ENCODE measurements around the gene SCUBE3.

Gene SCUBE3

GRCh38 chr6:35192301-35192860 is 21.4 kb upstream of the SCUBE3 start:
- TF ChIP-seq TCF12 (IDR thresholded peaks at IDR 0.05; ENCODE audit: low read depth) (no peak), EP300 (IDR thresholded peaks at IDR 0.05; ENCODE audit: borderline replicate concordance) (no peak), TEAD4 (IDR thresholded peaks at IDR 0.05) (no peak), USF1 (IDR thresholded peaks at IDR 0.05) (no peak), RAD21 (IDR thresholded peaks at IDR 0.05; ENCODE audit: low read depth) (no peak), EGR1 (IDR thresholded peaks at IDR 0.05) (no peak), ZBTB7A (IDR thresholded peaks at IDR 0.05; ENCODE audit: low read depth) (no peak), FOXM1 (IDR thresholded peaks at IDR 0.05; ENCODE audit: borderline replicate concordance, low read depth) (no peak)

- TF ChIP-seq NFIC (IDR thresholded peaks at IDR 0.05) (no peak), TCF12 (IDR thresholded peaks at IDR 0.05; ENCODE audit: low read depth) (no peak), EGR1 (IDR thresholded peaks at IDR 0.05) (no peak), EP300 (IDR thresholded peaks at IDR 0.05; ENCODE audit: borderline replicate concordance) (no peak), USF1 (IDR thresholded peaks at IDR 0.05) (no peak), MAX (IDR thresholded peaks at IDR 0.05) (no peak), ZBTB7A (IDR thresholded peaks at IDR 0.05; ENCODE audit: low read depth) (no peak), CREB1 (IDR thresholded peaks at IDR 0.05; ENCODE audit: low read depth) (no peak), TEAD4 (IDR thresholded peaks at IDR 0.05) (no peak), REST (IDR thresholded peaks at IDR 0.05; ENCODE audit: low read depth) (no peak), RAD21 (IDR thresholded peaks at IDR 0.05; ENCODE audit: low read depth) (no peak), CEBPB (IDR thresholded peaks at IDR 0.05) (no peak), FOXM1 (IDR thresholded peaks at IDR 0.05; ENCODE audit: borderline replicate concordance, low read depth) (no peak), TAF1 (IDR thresholded peaks at IDR 0.05; ENCODE audit: low read depth) (no peak)
These were observed 19.4 kb upstream of the SCUBE3 start for GRCh38 chr6:35194390-35194789.

- TF ChIP-seq USF1 (IDR thresholded peaks at IDR 0.05), result no peak
- TF ChIP-seq YY1 (IDR thresholded peaks at IDR 0.05; ENCODE audit: low read depth), result no peak
- TF ChIP-seq FOXM1 (IDR thresholded peaks at IDR 0.05; ENCODE audit: borderline replicate concordance, low read depth), result no peak
- TF ChIP-seq TAF1 (IDR thresholded peaks at IDR 0.05; ENCODE audit: low read depth), result no peak
These were observed 18.5 kb upstream of the SCUBE3 start for GRCh38 chr6:35195120-35195780.

- no peak for TF ChIP-seq NFIC (IDR thresholded peaks at IDR 0.05)
- TF ChIP-seq TAF1 (IDR thresholded peaks at IDR 0.05; ENCODE audit: low read depth), result no peak
- TF ChIP-seq REST (IDR thresholded peaks at IDR 0.05; ENCODE audit: low read depth), result no peak
- no peak for TF ChIP-seq YY1 (IDR thresholded peaks at IDR 0.05; ENCODE audit: low read depth)
- TF ChIP-seq RAD21 (IDR thresholded peaks at IDR 0.05; ENCODE audit: low read depth), result no peak
- no peak for TF ChIP-seq ZBTB7A (IDR thresholded peaks at IDR 0.05; ENCODE audit: low read depth)
- no peak for TF ChIP-seq EGR1 (IDR thresholded peaks at IDR 0.05)
- no peak for TF ChIP-seq CEBPB (IDR thresholded peaks at IDR 0.05)
- no peak for TF ChIP-seq TCF12 (IDR thresholded peaks at IDR 0.05; ENCODE audit: low read depth)
- no peak for TF ChIP-seq USF1 (IDR thresholded peaks at IDR 0.05)
- no peak for TF ChIP-seq FOXM1 (IDR thresholded peaks at IDR 0.05; ENCODE audit: borderline replicate concordance, low read depth)
- TF ChIP-seq MAX (IDR thresholded peaks at IDR 0.05), result no peak
- TF ChIP-seq CREB1 (IDR thresholded peaks at IDR 0.05; ENCODE audit: low read depth), result no peak
- no peak for TF ChIP-seq EP300 (IDR thresholded peaks at IDR 0.05; ENCODE audit: borderline replicate concordance)
- TF ChIP-seq TEAD4 (IDR thresholded peaks at IDR 0.05), result no peak
These were observed 16.6 kb upstream of the SCUBE3 start for GRCh38 chr6:35197196-35197595.

GRCh38 chr6:35199866-35200265 is 13.9 kb upstream of the SCUBE3 start:
- TF ChIP-seq REST (IDR thresholded peaks at IDR 0.05; ENCODE audit: low read depth) (no peak), CEBPB (IDR thresholded peaks at IDR 0.05) (no peak), ZBTB7A (IDR thresholded peaks at IDR 0.05; ENCODE audit: low read depth) (no peak), TCF12 (IDR thresholded peaks at IDR 0.05; ENCODE audit: low read depth) (no peak), MAX (IDR thresholded peaks at IDR 0.05) (no peak), TEAD4 (IDR thresholded peaks at IDR 0.05) (no peak), RAD21 (IDR thresholded peaks at IDR 0.05; ENCODE audit: low read depth) (no peak), EGR1 (IDR thresholded peaks at IDR 0.05) (no peak), CREB1 (IDR thresholded peaks at IDR 0.05; ENCODE audit: low read depth) (no peak), NFIC (IDR thresholded peaks at IDR 0.05) (no peak)
